ENCODE data around the gene STK38.
"Not testable (repeated sequence)": the region's sequence is repeated elsewhere in the genome, so short reads cannot be mapped to it uniquely, and the experiment has no call there.

Gene STK38

DNA sequence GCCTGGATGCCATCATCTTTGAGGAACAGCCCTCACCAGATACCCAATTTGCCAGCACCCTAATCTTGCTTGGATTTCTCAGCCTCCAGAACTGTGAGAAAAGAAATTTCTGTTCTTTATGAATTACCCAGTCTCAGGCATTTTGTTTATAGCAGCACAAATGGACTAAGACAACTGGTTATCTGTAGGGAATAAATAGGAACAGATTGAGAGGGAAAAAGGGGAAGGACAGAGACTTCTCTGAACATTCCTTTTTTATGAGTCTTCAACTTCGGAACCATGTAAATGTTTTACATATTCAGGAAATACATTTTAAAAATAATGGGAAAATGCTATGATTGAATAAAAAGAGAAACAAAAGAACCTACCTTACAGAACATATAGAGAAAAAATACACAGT lies 83.6 kb downstream of the STK38 start:
- Histone ChIP-seq H3K27ac (no peak overlapping the region), H3K27me3 (replicated peaks) (no peaks in the 10 kb centered on the region), H3K36me3 (replicated peaks) (peaks cover 4% of the 10 kb centered on the region), H3K4me3 (ENCODE audit: low read depth, low read length) (no peak overlapping the region)
- in situ Hi-C loops (cut with HindIII; ENCODE audit: low pct_ligation_motif_present, low sequenced_read_pairs) = no loop called here
- DNase-seq = no peak
- TF ChIP-seq, protein P1, sequence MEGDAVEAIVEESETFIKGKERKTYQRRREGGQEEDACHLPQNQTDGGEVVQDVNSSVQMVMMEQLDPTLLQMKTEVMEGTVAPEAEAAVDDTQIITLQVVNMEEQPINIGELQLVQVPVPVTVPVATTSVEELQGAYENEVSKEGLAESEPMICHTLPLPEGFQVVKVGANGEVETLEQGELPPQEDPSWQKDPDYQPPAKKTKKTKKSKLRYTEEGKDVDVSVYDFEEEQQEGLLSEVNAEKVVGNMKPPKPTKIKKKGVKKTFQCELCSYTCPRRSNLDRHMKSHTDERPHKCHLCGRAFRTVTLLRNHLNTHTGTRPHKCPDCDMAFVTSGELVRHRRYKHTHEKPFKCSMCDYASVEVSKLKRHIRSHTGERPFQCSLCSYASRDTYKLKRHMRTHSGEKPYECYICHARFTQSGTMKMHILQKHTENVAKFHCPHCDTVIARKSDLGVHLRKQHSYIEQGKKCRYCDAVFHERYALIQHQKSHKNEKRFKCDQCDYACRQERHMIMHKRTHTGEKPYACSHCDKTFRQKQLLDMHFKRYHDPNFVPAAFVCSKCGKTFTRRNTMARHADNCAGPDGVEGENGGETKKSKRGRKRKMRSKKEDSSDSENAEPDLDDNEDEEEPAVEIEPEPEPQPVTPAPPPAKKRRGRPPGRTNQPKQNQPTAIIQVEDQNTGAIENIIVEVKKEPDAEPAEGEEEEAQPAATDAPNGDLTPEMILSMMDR (IDR thresholded peaks at IDR 0.05; ENCODE audit: low read depth, low read length, missing control alignments) = no peak

DNA sequence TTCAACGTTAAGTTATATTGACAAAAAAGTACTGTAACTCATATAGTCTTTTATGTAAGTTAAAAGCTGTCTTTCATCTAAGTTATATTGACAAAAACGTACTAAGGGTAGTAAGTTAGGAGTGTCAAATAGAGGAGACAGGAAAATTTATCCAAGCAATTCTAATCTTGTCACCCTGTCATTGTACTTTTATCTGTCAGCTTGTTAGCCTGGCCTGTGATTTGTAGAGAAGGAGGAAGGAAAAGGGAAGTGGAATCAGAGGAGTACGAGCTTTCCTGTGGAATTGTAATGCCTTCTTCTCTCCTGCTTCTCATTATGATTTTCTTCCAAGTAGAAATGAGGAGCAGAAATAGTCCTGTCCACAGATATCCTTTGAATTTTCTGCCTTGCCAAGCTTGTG lies 85.6 kb downstream of the STK38 start:
- TF ChIP-seq, protein P1 (IDR thresholded peaks at IDR 0.05; ENCODE audit: low read depth, low read length, missing control alignments) = no peak
- Histone ChIP-seq H3K4me3 (ENCODE audit: low read depth, low read length) (no peak overlapping the region), H3K27ac (no peak overlapping the region), H3K36me3 (replicated peaks) (peaks cover 7% of the 10 kb centered on the region), H3K27me3 (replicated peaks) (no peaks in the 10 kb centered on the region)
- no peak for DNase-seq
- in situ Hi-C loops (cut with HindIII; ENCODE audit: low pct_ligation_motif_present, low sequenced_read_pairs) = no loop called here

DNA sequence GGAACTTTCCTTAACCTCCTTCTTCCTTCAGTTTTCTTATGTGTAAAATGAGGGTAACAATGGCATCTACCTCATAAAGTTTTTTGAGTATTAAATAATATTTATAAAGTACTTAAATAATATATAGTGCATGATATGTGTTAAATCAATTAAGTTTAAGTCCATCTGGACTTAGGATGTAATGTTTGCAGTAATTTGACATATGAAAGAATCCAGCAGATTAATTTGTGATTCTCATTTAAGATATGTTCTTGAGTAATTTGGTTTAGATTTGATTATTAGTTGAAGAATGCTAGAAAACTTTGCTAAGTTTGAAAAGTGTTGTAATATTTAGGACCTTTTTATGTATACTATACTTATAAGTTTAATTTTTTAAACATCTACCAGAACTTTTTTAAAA lies 86.4 kb downstream of the STK38 start:
- peaks cover 12% of the 10 kb centered on the region for H3K36me3 ChIP-seq (replicated peaks)
- H3K27ac ChIP-seq = no peak overlapping the region
- H3K4me3 ChIP-seq (ENCODE audit: low read depth, low read length) = no peak overlapping the region
- in situ Hi-C loops (cut with HindIII; ENCODE audit: low pct_ligation_motif_present, low sequenced_read_pairs) = no loop called here
- DNase-seq = no peak
- H3K27me3 ChIP-seq (replicated peaks) = no peaks in the 10 kb centered on the region
- TF ChIP-seq, protein P1 (IDR thresholded peaks at IDR 0.05; ENCODE audit: low read depth, low read length, missing control alignments) = no peak

DNA sequence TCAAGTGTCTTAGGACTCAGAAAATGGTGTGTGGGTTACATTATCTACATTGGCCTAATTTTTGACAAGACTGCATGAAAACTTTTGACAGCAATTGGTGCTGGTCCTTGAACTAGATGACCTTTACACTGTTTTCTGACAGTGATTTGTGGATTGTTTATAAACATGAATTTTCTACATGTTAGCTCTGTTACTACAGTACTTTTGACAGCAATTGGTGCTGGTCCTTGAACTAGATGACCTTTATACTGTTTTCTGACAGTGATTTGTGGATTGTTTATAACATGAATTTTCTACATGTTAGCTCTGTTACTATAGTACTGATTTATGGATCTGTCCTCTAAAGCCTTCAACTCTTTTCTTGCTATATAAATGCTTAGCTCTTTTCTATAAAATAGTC lies 87.8 kb downstream of the STK38 start:
- in situ Hi-C loops (cut with HindIII; ENCODE audit: low pct_ligation_motif_present, low sequenced_read_pairs) = no loop called here
- H3K27ac ChIP-seq = no peak overlapping the region
- TF ChIP-seq, protein P1 (IDR thresholded peaks at IDR 0.05; ENCODE audit: low read depth, low read length, missing control alignments) = no peak
- no peaks in the 10 kb centered on the region for H3K27me3 ChIP-seq (replicated peaks)
- no peak overlapping the region for H3K4me3 ChIP-seq (ENCODE audit: low read depth, low read length)
- DNase-seq = no peak
- H3K36me3 ChIP-seq (replicated peaks) = peaks cover 21% of the 10 kb centered on the region

DNA sequence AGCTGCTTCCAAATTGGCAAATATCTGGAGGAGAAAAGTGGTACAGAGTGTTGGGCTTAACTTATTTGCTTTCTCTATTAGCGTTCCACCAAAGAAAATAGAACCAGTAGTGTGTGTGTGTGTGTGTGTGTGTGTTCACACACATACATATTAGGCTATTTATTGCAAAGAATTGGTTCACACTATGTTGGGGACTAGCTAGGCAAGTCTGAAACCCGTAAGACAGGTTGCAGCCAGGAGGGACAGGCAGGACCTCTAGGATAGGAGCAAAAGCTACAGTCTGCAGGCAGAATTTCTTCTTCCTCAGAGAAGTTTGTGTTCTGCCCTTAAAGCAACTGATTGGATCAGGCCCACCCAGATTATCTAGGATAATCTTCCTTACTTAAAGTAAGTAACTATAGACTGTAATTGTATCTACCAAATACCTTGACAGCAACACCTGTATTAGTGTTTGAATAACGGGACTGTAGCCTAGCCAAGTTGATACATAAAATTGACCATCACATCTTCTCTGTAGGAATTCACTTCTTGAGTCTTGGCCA lies 91.7 kb downstream of the STK38 start:
- H3K27ac ChIP-seq = no peak overlapping the region
- H3K4me3 ChIP-seq (ENCODE audit: low read depth, low read length) = no peak overlapping the region
- H3K36me3 ChIP-seq (replicated peaks) = peaks cover 21% of the 10 kb centered on the region
- no peak for DNase-seq
- in situ Hi-C loops (cut with HindIII; ENCODE audit: low pct_ligation_motif_present, low sequenced_read_pairs) = no loop called here
- TF ChIP-seq, protein P1 (IDR thresholded peaks at IDR 0.05; ENCODE audit: low read depth, low read length, missing control alignments) = no peak
- no peaks in the 10 kb centered on the region for H3K27me3 ChIP-seq (replicated peaks)

DNA sequence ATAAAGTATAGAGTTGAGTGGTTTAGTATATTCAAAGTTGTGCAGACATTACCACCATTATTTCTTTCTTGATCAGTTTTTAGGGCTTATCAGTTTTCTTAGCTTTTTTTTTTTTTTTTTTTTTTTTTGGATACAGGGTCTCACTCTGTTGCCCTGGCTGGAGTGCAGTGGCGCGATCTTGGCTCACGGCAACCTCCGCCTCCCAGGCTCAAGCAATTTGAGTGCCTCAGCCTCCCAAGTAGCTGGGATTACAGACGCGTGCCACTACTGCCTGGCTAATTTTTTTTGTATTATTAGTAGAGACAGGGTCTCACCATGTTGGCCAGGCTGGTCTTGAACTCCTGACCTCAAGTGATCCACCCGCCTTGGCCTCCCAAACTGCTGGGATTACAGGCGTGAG lies 94.4 kb downstream of the STK38 start:
- H3K27me3 ChIP-seq (replicated peaks); DNase-seq; in situ Hi-C loops (cut with HindIII; ENCODE audit: low pct_ligation_motif_present, low sequenced_read_pairs); H3K4me3 ChIP-seq (ENCODE audit: low read depth, low read length); H3K27ac ChIP-seq: not testable (repeated sequence)
- H3K36me3 ChIP-seq (replicated peaks) = peaks cover 34% of the 10 kb centered on the region

DNA sequence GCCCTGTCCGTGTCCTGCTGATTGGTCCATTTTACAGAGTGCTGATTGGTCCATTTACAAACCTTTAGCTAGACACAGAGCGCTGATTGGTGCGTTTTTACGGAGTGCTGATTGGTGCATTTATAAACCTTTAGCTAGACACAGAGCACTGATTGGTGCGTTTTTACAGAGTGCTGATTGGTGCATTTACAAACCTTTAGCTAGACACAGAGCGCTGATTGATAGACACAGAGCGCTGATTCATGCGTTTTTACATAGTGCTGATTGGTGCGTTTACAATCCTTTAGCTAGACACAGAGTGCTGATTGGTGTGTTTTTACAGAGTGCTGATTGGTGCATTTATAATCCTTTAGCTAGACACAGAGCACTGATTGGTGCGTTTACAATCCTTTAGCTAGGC lies 98.1 kb downstream of the STK38 start:
- H3K27me3 ChIP-seq (replicated peaks); H3K4me3 ChIP-seq (ENCODE audit: low read depth, low read length); H3K27ac ChIP-seq; DNase-seq; in situ Hi-C loops (cut with HindIII; ENCODE audit: low pct_ligation_motif_present, low sequenced_read_pairs): not testable (repeated sequence)
- H3K36me3 ChIP-seq (replicated peaks) = peaks cover 17% of the 10 kb centered on the region
